Endothelial cell of umbilical vein (primary cell): ENCODE results near the gene UBL5. TPM values are rescaled to one million over a fixed set of nuclear protein-coding genes. Genes with fewer than 3 reads are reported as not detected.

Experiments used
- BruUV-seq: library from RNA; stranded (reverse); fragments of 400-500 nt; replicated peaks from 2 replicates; lab custom pipeline; 2021; lab: Mats Ljungman, UMichigan
- CTCF ChIA-PET: fragments of 300-600, 350-600 bp; sonication (Branson Sonifier 250); formaldehyde crosslinking; loops from one replicate; lab custom pipeline; 2021; ENCODE audit warnings: antibody characterized with exemption, inconsistent platforms; lab: Charles Lee
- POLR2A ChIA-PET: fragments of 300-600, 350-600 bp; sonication (Branson Sonifier 250); formaldehyde crosslinking; loops from one replicate; lab custom pipeline; 2021; ENCODE audit warnings: antibody characterized with exemption, inconsistent platforms; lab: Charles Lee
- DNase-seq: peaks from one replicate; pipeline ENCODE4 v3.0.0-alpha.2; 2011; ENCODE audit warnings: low read depth, low spot score
- FAIRE-seq: peaks from 2 replicates; lab custom pipeline; 2011; peaks lifted over from hg19 to GRCh38; lab: Jason Lieb, UNC
- H2AFZ ChIP-seq: 2 replicates; pipeline ENCODE4 v1.6.0; 2012; ENCODE audit warnings: low read depth, low read length, control low read depth, inconsistent platforms
- H3K27ac ChIP-seq: 2 replicates; pipeline ENCODE4 v1.5.1; 2011; ENCODE audit warnings: low read depth, mild to moderate bottlenecking, control low read depth, low read length, moderate library complexity; ENCODE audit not compliant: insufficient read depth
- H3K27me3 ChIP-seq, 2 experiments: 2 replicates each; pipeline versions ENCODE4 v1.6.0 to v1.6.1; 2011; ENCODE audit warnings: low read length in 2 of 2, mixed read lengths in 1 of 2; ENCODE audit not compliant: control insufficient read depth in 2 of 2, insufficient read depth in 2 of 2
- H3K36me3 ChIP-seq, 2 experiments: 2 replicates in 1 of 2; 3 replicates in 1 of 2; pipeline ENCODE4 v1.5.1; 2011; ENCODE audit warnings: low read length in 2 of 2, mild to moderate bottlenecking in 1 of 2, moderate library complexity in 1 of 2; ENCODE audit not compliant: control insufficient read depth in 2 of 2, insufficient read depth in 2 of 2; ENCODE audit errors: extremely low read depth in 1 of 2
- H3K4me1 ChIP-seq: 3 replicates; pipeline ENCODE4 v1.5.1; 2011; ENCODE audit warnings: mild to moderate bottlenecking, low read length; ENCODE audit not compliant: control insufficient read depth, insufficient read depth; ENCODE audit errors: extremely low read depth
- H3K4me2 ChIP-seq: 2 replicates; pipeline ENCODE4 v1.6.1; 2011; ENCODE audit warnings: low read length, control low read depth, mixed read lengths; ENCODE audit not compliant: insufficient read depth
- H3K4me3 ChIP-seq, 3 experiments: fragments of 200-600 bp in 1 of 3; sonication (generic), shearing (Covaris generic) in 1 of 3; replicated peaks in 1 of 3; 2 replicates each; pipeline ENCODE4 v1.5.1; 2011 to 2016; ENCODE audit warnings: control low read depth in 3 of 3, low read length in 3 of 3, mild to moderate bottlenecking in 2 of 3, inconsistent platforms in 1 of 3, low read depth in 1 of 3, moderate library complexity in 1 of 3; ENCODE audit not compliant: insufficient read depth in 1 of 3
- H3K79me2 ChIP-seq: 2 replicates; pipeline ENCODE4 v1.6.0; 2012; ENCODE audit warnings: low read length, inconsistent platforms; ENCODE audit not compliant: control insufficient read depth, insufficient read depth
- H3K9ac ChIP-seq: replicated peaks from 2 replicates; pipeline ENCODE3; 2011; ENCODE audit warnings: low read length, control low read depth; ENCODE audit not compliant: insufficient read depth; ENCODE audit errors: extremely low read depth
- H3K9me1 ChIP-seq: replicated peaks from 3 replicates; pipeline ENCODE4 v1.6.0; 2011; ENCODE audit warnings: mild to moderate bottlenecking, low read length; ENCODE audit not compliant: control insufficient read depth, insufficient read depth; ENCODE audit errors: extremely low read depth
- H3K9me3 ChIP-seq: replicated peaks from 2 replicates; pipeline ENCODE4 v1.5.1; 2012; ENCODE audit warnings: low read length, inconsistent platforms; ENCODE audit not compliant: control insufficient read depth, insufficient read depth
- H4K20me1 ChIP-seq: replicated peaks from 2 replicates; pipeline ENCODE3; 2011; ENCODE audit warnings: mild to moderate bottlenecking, low read length; ENCODE audit not compliant: control insufficient read depth, insufficient read depth; ENCODE audit errors: extremely low read depth
- CTCF ChIP-seq, 2 donors: IDR thresholded peaks; 1 replicate in 1 of 2; 2 replicates in 1 of 2; pipeline ENCODE4 v1.5.1; 2011; ENCODE audit warnings: low read length in 2 of 2, mild to moderate bottlenecking in 2 of 2, moderate library complexity in 2 of 2, control low read depth in 1 of 2, inconsistent platforms in 1 of 2, low read depth in 1 of 2; ENCODE audit not compliant: insufficient read depth in 1 of 2; ENCODE audit errors: extremely low read depth in 1 of 2
- EZH2 ChIP-seq: IDR thresholded peaks from 2 replicates; pipeline ENCODE4 v1.6.1; 2012; ENCODE audit warnings: borderline replicate concordance, low read depth, mild to moderate bottlenecking, moderate library complexity, low read length, inconsistent platforms; ENCODE audit not compliant: severe bottlenecking
- FOS ChIP-seq: IDR thresholded peaks from 2 replicates; pipeline ENCODE4 v1.6.1; 2011; ENCODE audit warnings: mild to moderate bottlenecking, low read length, moderate library complexity, borderline replicate concordance; ENCODE audit not compliant: insufficient read depth
- GATA2 ChIP-seq: IDR thresholded peaks from 2 replicates; pipeline ENCODE4 v1.7.0; 2011; ENCODE audit warnings: low read depth, mild to moderate bottlenecking, moderate library complexity, mixed read lengths, low read length; ENCODE audit not compliant: insufficient read length, insufficient read depth
- JUN ChIP-seq: IDR thresholded peaks from 2 replicates; pipeline ENCODE4 v1.6.1; 2011; ENCODE audit warnings: borderline replicate concordance, low read depth; ENCODE audit not compliant: insufficient read length, insufficient read depth
- MAX ChIP-seq: IDR thresholded peaks from 2 replicates; pipeline ENCODE4 v1.6.1; 2011; ENCODE audit not compliant: insufficient read depth, insufficient read length
- MYC ChIP-seq: IDR thresholded peaks from one replicate; pipeline ENCODE4 v1.6.1; 2011; ENCODE audit warnings: mild to moderate bottlenecking, low read depth, low read length
- POLR2A ChIP-seq: IDR thresholded peaks from 2 replicates; pipeline ENCODE4 v1.6.1; 2012; ENCODE audit warnings: low read depth, mild to moderate bottlenecking, control low read depth, low read length
- POLR2AphosphoS5 ChIP-seq: IDR thresholded peaks from 2 replicates; pipeline ENCODE4 v1.6.1; 2012; ENCODE audit warnings: low read depth, mild to moderate bottlenecking, control low read depth, low read length, moderate library complexity; ENCODE audit not compliant: insufficient read depth
- dilution Hi-C: fragments of 300-500 bp; cut with MboI; formaldehyde crosslinking; loops from one replicate; pipeline ENCODE4 v1.15.0; 2019; ENCODE audit warnings: low sequenced_read_pairs; ENCODE audit not compliant: extremely low pct_ligation_motif_present
- intact Hi-C: fragments of 100-400 bp; cut with micrococcal nuclease; formaldehyde crosslinking; loops from one replicate; pipeline ENCODE4 v1.10.0; 2022
- polyA plus RNA-seq, 4 experiments: library from polyadenylated mRNA; depleted of rRNA in 3 of 4; stranded (reverse) in 3 of 4; unstranded in 1 of 4; fragments of >200 nt; gene quantifications; 2 replicates each; pipeline versions ENCODE4 v1.2.1 to v1.2.3, GENCODE V29; 2011 to 2012; ENCODE audit warnings: missing spikeins in 1 of 4
- total RNA-seq: library from RNA; stranded (reverse); gene quantifications from 2 replicates; pipeline ENCODE4 v1.2.3, GENCODE V29; 2021

UBL5 gene
- total and polyA plus RNA-seq, 2 donors (not counting 3 experiments of a cell fraction or from before 2014, with no cell fraction given) = 351 to 1,226 TPM

- H3K4me1 ChIP-seq = no peaks in the 10 kb centered on the region
- H3K4me2 ChIP-seq = peak overlapping the region; percentile 34
- BruUV-seq = no TSS peak
- H3K9me1 ChIP-seq = no peaks in the 10 kb centered on the region
- no peaks in the 10 kb centered on the region for H4K20me1 ChIP-seq
- peak overlapping the region; percentile 98 for H2AFZ ChIP-seq
- H3K27ac ChIP-seq = no peak overlapping the region
- no peaks in the 10 kb centered on the region for H3K27me3 ChIP-seq
- no peaks in the 10 kb centered on the region for H3K9me3 ChIP-seq
- TF ChIP-seq FOS (no peak), POLR2A (no peak), GATA2 (no peak), MAX (no peak), POLR2AphosphoS5 (no peak), JUN (no peak), CTCF (IDR thresholded peaks at IDR 0.05; ENCODE audit: extremely low read depth in 1 of 2, insufficient read depth in 1 of 2, low read depth in 1 of 2, low read length in 2 of 2) (no peak), EZH2 (no peak), MYC (no peak)
- POLR2A ChIA-PET = no interaction called here
- dilution Hi-C loops = loop anchor here (10.0 kb wide), 1 partner anchor 167 kb away; the partner anchor contains the start of gene ZNF561
- CTCF ChIA-PET = interaction anchor here (1.4 kb wide), 1 partner anchor 166 kb away, joined by 8 read pairs; no protein-coding TSS in a partner anchor
- DNase-seq (peak; percentile 92), FAIRE-seq (peak; percentile 67)
- H3K9ac ChIP-seq = no peak overlapping the region
- intact Hi-C loops = loop anchor here (1.0 to 2.0 kb wide), 6 partner anchors 23 to 483 kb away; partner anchors contain the start of genes FBXL12, ZNF561, ZNF562 and ZNF699
- no peaks in the 10 kb centered on the region for H3K79me2 ChIP-seq
- peak overlapping the region; percentile 9 to 89 (median 42) for H3K4me3 ChIP-seq
- no peaks in the 10 kb centered on the region for H3K36me3 ChIP-seq
Measured at GRCh38 chr19:9791552-9792205, 36.0 kb upstream of the UBL5 start.
